Activated gamma-delta T cell treated with anti-CD3 and anti-CD28 coated beads, Interleukin-2, amount 50 U/mL, for 16 hours (primary cell): ENCODE results near the gene NOXO1.
"Not testable (repeated sequence)": the region's sequence is repeated elsewhere in the genome, so short reads cannot be mapped to it uniquely, and the experiment has no call there.

Source experiments
- DNase-seq: peaks from one replicate; pipeline ENCODE4 v3.0.0-alpha.2; 2020; ENCODE audit warnings: low read depth

NOXO1 gene

DNA sequence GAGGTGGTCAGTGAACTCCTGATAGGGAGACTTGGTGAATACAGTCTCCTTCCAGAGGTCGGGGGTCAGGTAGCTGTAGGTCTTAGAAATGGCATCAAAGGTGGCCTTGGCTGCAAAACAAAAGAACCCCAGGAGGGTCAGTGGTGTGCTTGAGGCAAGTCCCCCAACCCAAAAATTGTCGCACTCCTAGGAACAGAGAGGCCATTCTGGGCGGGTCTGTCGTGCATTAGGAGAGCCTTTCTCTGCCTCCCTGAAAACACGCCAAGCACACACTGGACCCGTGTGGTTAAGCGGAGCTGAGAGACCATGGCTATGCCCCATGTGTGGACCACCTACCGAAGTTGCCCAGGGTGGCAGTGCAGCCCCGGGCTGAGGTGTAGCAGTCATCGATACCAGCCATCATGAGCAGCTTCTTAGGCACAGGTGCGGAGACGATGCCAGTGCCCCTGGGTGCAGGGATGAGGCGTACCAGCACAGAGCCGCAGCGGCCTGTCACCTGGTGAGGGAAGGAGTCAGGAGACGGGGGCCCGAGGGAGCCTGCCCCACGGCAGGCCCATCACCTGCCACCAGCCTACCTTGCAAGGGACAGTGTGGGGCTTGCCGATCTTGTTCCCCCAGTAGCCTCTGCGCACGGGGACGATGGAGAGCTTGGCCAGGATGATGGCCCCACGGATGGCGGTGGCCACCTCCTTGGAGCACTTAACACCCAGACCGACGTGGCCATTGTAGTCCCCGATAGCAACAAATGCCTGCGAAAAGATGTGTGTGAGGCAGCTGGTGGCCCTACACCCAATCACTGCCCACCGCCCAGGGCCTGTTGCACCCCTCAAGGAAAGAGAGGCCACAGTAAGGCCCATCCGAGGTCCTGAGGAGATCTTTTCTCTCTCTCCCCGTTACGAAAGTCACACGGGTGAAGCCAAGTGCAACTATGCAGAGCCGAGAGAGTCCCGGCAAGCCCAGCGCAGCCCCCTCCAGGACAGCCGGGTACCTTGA, 18.8 kb downstream of the NOXO1 start:
- DNase-seq: not testable (repeated sequence)

DNA sequence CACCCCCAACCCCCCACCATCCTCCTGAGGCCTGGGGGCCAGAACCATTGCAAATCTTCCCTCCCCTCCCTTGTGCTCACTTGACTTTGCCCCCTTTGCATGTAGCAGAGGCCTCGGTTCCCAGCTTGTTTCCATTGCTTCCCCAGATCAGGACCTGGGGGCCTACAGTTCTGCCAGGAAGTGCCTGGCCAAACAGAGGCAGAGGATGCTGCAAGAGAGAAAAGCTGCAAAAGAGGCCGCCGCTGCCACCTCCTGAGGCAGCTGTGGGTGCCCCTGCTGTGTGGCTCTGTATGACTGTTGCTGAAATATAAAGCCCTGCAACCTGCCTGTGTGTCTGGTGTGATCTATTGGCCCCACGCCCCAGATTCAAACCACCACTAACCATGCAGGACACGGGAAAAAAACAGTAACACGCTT, 19.6 kb downstream of the NOXO1 start:
- no peak for DNase-seq

DNA sequence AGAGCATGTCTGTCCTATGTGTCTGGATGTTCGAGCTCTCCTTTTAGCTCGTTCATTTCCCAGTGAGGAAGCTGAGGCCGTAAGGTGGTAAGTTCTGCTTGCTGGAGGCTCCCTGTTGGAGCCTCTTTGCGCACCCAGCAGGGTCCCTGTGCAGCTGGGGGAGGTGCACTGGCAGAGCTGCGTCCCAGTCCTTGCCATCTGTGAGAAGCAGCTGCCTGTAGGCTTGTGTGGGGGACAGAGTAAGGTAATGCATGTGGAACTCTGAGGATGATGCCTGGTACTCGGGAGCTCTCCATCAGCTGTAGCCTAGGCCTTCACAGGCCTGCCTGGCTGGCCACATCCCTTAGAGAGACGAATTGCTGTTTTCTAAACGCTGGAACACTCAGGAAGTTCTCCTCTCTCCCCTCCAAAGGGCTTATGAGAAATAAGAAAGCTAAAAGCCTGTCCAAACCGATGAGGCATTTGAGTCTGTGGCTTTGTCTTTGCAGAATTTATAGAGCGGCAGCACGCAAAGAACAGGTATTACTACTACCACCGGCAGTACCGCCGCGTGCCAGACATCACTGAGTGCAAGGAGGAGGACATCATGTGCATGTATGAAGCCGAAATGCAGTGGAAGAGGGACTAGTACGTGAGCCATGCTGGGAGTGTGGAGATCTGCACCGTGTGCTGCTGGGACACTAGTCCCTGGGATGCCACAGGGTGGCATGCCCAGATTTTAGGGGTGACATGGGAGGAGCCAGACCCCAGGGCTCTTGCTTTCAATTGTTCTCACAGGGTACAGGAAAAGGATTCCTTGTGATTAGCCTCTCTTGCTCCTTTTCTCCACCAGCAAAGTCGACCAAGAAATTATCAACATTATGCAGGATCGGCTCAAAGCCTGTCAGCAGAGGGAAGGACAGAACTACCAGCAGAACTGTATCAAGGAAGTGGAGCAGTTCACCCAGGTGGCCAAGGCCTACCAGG, 20.3 kb downstream of the NOXO1 start:
- no peak for DNase-seq

DNA sequence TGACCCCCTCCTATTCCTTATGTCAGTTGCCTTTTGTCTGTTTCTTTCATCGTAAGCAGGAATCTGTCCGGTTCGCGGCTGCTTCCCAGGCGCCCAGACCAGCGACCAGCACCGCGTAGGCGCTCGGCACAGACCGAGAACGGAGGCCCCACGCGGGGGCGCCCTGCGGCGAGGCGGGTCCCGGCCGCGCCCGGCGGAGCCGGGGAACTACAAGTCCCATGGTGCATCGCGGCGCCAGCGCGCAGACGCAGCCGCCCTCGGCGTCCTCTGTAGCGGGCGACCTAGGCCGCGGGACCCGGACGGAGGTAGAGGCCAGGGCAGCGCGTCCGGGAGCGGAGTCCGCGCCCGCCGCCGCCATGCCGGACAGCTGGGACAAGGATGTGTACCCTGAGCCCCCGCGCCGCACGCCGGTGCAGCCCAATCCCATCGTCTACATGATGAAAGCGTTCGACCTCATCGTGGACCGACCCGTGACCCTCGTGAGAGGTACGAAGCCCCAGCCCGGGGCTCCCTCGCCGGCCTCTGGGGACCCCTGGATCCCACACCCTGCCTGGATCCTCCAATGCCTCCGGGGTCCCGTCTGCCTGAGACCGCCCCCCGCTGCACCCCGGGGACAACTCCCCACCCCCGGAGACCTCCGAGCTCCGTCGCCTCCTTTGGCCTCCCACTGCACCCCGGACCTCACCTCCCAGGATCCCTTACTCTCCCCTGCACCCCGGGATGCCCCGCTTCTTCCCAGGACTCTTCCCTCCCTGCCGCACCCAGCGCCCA, 21.8 kb downstream of the NOXO1 start, which contains the start of gene NDUFB10:
Gene NDUFB10 (plus strand): TSS at position 270 of the 771 bp plus-strand sequence. CDS start 87 bp downstream, at position 357.
- peak; percentile 88 for DNase-seq

DNA sequence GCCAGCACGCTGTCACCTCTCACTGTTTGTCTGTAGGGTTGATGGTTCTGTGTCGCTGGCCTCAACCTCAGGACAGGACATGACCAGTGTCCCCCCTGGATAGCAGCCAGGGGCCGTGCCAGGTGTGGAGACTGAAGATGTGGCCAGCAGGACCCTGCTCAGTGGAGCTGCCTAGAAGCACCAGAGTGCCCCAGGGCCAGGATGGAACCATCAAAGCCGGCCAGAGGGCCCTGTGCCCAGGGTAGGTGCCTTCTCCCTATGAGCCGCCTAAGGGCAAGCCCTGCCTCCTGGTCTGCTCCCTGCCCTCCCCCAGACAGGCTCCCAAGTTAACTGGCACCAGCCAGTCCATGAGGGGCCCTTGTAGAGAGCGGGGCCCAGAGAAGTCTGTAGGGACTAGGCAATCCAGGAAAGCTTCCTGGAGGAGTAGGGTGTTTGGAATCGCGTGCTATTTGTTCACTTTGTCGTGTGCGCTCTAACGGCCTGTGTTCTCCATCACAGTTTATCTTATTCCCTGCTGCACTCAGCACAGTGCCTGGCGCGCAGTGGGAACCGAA, 22.5 kb downstream of the NOXO1 start:
- DNase-seq: no peak

DNA sequence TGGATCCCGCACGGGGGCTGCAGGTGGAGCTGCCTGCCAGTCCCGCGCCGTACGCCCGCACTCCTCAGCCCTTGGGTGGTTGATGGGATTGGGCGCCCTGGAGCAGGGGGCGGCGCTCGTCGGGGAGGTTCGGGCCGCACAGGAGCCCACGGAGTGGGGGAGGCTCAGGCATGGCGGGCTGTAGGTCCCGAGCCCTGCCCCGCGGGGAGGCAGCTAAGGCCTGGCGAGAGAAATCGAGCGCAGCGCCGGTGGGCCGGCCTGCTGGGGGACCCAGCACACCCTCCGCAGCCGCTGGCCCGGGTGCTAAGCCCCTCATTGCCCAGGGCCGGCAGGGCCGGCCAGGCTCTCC, 23.2 kb downstream of the NOXO1 start:
- not testable (repeated sequence) for DNase-seq

DNA sequence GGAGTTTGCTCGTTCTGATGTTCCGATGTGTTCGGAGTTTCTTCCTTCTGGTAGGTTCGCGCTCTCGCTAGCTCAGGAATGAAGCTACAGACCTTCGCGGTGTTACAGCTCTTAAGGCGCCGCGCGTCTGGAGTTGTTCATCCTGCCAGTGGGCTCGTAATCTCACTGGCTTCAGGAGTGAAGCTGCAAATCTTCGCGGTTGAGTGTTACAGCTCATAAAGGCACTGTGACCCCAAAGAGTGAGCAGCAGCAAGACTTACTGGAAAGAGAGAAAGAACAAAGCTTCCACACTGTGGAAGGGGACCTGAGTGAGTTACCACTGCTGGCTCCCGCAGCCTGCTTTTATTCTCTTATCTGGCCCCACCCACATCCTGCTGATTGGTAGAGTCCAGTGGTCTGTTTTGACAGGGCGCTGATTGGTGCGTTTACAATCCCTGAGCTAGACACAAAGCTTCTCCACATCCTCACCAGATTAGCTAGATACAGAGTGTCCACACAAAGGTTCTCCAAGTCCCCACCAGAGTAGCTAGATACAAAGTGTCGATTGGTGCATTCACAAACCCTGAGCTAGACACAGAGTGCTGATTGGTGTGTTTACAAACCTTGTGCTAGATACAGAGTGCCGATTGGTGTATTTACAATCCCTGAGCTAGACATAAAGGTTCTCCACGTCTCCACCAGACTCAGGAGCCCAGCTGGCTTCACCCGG, 23.7 kb downstream of the NOXO1 start:
- not testable (repeated sequence) for DNase-seq

DNA sequence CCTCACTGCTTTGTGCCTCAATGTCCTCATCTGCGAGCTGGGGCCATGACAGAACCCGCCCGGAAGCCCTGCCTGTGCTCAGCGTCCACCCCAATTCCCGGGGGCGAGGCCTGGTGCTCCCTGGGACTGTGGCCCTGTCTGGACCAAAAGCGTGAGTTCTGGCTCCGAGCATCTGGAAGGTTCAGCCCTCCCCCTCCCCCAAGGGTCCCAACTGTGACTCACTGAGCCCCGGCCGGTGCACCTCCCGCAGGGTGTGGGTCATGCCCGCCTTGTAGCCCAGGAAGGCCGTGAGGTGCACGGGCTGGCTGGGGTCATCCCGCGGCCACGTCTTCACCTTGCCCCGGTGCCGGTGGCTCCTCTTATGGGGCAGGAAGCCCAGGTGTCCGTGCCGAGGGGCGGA, 27.5 kb downstream of the NOXO1 start:
- no peak for DNase-seq

DNA sequence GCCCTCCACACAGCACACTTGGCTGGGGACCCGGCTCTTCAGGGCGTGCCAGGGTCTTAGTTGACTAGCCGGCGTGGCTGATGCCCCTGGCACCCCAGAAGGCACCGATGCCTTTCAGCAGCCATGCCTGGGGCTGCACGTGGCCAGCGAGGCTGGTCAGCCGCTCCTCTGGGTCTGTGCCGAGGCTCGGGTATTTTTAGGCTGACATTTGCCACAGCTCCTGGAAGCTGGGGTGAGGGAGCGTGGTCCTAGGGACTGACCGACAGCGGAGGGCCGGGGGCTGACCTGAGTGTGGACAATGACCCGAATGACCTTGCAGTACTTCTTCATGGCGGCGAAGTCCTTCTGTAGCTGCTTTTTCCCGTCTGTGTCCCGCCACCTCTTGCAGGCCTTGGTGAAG, 30.7 kb downstream of the NOXO1 start:
- DNase-seq: no peak

DNA sequence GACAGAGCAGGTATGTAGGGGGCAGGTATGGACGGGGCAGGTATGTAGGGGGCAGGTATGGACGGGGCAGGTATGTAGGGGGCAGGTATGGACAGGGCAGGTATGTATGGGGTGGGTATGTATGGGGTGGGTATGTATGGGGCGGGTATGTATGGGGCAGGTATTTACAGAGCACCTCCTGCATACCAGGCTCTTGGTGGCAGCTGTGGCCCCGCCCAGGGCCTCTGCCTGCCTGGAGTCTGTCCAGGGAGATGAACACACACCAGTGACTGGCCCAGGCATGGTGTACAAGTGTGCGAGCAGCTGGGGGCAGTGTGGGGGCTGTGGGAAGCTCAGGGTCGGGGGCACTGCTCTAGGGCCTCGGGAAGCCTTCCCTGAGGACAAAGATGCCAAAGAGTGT, 31.2 kb downstream of the NOXO1 start:
- DNase-seq: no peak

DNA sequence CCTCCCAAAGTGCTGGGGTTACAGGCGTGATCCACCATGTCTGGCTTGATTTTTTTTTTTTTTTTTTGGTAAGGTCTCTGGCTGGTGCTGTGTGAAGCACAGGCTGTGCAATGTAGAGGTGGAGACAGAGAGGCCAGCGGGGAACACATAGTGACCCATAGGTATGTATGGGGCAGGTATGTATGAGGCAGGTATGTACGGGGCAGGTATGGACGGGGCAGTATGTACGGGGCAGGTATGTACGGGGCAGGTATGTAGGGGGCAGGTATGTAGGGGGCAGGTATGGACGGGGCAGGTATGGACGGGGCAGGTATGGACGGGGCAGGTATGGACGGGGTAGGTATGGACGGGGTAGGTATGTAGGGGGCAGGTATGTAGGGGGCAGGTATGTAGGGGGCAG, 31.8 kb downstream of the NOXO1 start:
- DNase-seq: no peak

DNA sequence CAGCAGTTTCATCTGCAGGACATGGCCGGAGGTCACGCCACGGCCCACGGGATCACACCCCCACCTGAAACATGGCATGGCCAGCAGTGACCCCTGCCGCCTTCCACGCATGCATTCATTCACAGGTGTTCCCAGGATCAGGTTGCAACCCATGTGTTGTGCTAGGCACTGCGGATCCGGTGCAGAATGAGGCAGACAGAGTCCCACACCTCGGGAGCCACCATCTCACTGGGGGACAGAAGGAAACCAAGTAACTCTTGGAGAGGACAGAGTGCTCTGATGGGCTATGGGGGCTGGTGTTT, 33.9 kb downstream of the NOXO1 start:
- no peak for DNase-seq

DNA sequence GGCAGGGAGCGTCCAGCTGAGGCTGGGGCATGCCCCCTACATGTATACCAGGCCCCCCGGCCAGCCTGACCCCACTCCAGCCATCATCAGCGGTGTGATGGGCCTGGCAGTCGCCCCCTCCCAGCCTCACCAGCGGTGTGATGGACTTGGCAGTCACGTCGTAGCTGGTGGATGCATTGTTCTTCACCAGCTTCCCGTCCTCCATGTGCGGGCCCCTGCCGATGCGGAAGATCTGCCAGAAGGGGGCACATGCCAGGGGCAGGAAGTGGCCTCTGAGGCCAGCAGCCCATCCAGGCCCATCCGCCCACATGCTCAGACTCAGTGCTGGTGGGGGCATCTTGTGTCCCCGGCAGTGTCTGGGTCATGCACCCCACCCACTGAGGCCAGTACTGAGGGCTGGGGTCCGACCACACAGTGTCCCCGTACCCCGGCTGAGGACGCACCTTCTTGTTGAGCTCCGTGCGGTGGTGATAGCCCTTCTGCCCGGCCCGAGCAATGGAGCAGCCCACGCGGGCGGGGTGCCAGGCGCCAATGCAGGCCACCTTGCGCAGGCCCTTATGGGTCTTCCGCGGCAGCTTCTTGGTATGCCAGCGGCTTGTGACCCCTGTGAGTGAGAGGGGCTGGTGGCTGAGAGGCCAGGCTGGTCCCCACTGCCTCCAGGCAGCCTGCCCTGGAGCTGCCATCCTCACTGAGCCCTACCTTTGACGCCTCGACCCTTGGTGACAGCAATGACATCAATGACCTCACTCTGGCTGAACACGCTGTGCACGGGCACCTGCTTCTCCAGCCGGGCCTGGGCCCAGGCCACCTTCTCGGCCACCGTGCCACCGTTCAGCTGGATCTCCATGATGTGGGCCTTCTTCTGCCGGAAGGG, 34.5 kb downstream of the NOXO1 start:
- DNase-seq: no peak

DNA sequence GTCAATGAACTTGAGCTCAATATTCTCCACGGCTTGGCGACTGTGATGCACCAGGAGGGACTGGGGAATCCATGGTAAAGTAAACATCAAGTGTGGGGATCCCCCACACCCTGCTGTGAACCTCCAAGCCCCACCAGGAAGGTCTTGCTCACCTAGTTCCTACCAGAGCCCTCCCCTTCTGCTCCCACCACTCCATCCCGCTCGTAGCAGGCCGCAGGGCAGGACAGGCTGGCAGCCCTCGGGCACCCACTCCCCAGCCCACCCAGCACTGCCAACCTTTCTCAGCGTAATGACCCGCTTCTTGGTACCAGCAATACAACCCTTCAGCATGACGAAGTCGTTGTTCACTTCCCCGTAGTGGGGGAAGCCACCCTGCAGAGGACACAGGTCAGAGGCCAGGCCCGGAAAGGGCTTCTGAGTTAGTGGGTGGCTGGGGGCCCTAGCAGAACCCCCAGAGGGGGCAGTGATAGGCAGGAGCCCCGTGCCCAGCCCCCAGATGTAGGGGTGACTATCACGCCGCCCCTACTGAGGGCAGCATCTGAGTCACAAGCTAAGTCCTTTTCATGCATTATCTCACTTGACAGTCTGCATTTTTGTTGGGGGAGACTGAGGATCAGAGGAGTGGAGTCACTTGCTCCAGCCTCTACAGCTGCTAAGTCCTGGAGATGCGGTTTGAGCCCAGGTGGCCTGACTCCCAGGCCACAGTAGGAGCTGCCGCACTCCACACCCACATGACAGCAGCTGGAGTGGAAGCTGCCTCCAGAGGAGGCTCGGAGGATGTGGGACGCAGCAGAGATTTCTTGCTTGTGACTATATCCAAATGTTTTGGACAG, 35.5 kb downstream of the NOXO1 start:
- DNase-seq: no peak

DNA sequence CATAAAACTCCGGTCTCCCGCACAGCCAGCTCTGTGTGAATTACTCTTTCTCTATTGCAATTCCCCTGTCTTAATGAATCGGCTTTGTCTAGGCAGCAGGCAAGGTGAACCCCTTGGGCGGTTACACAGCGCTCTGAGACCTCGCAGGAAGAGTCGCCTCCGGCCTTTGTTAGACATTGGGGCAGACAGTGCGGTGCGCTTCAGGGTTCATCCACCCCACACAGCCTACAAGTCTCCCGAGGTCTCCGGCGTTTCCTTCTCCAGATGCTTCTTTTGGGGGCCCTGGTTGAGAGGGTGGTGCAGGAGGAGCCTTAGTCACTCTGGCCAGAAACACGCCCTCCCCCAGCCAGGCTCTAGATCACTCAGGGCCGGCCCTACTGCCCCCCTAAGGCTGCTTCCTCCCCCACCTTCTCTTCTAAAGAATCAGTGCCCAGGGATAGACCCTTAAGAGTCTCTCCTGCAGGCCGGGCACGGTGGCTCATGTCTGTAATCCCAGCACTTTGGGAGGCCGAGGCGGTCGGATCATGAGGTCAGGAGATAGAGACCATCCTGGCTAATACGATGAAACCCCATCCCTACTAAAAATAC, 36.6 kb downstream of the NOXO1 start:
- DNase-seq: no peak

DNA sequence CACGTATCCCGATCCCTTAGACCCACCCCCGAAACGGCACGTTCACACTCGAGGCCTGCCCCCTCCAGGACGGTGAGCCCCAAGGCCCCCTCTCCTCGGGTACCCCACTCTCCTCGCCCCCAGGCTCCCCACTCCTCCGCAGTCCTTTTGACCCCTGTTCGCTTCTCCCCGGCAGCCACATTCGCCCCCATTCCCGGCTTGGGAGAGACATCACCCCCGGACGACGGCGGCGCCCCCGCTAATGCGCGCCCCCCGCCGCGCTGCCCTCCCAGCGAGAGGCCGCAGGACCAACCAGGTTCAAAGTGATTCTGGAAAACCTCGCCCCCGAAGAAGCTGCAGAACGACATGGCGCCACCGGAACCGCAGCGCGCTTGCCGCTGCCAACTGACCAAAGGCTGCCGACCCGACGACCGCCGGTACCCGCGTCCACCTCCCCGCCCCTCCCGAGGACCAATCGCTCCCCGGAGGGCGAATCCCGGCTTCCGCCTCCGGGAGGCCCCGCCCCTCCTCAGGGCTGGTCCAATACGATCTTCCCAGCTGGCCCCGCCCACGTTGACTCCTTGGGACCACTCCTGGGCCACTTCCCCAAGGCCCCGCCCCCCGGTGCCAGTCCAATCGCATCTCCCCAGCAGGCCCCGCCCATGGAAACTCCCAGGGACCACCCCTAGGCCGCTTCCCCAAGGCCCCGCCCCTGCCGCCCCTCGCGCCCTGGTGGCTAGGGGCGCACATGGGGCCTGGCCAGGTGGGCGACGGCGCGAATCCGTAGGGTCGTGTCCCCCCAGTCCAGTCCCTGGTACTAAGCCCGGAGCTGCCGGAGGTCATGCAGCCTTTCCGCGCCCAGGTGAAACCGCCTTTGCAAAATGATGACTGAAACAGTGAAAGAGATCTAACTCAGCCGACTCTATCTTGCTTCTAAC, 38.2 kb downstream of the NOXO1 start, which contains the start of gene MSRB1:
Gene MSRB1 (minus strand): TSS at position 390 of the 917 bp plus-strand sequence. CDS start 43 bp downstream, at position 347.
- peak; percentile 99 for DNase-seq

DNA sequence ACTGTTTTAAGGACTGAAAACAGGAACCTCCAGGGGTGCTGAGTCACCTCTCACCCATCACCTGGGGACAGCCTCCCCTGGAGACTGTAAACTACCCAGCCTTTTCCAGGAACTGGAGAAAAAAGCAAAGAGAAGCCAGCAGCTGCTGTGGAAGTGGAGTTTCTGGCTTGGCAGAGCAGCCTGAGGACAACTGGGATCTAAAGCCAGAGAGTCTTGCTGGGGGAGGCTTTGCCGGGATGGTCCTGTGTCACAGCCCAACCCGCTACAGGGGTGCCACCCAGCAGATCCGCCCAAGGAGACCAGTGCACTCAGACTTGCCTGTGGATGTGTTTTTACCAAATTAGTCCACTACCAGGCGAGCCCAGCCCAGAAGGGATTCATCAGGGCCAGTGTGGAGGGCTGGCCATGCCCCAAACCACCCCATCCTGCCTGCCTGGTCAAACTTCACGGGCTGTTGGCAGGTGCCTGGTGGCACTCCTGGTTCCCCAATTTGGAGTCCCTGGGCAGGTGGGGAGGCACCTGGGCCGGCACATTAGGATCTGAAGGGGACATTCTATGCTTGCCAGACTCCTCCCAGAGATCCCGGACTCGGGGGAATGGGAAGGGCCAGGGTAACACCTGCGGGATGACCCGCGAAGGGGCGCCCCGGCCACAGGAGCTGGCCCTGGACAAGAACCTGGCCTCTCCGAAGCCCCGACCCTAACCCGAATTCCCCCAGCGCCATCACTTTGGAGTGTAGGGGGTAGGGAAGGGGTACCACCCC, 39.0 kb downstream of the NOXO1 start:
- DNase-seq: no peak
